Skin epidermis (tissue), 12 donors: Measurements from ENCODE around the gene CTNND2.
"Not testable (repeated sequence)": the region's sequence is repeated elsewhere in the genome, so short reads cannot be mapped to it uniquely, and the experiment has no call there.

Experiments
- H3K27ac ChIP-seq, 21 experiments: fragments of 200-600 bp; sonication (generic) in 11 of 21; one replicate each; pipeline ENCODE4 v1.5.0; 2020; ENCODE audit warnings: mild to moderate bottlenecking in 3 of 21, inconsistent platforms in 2 of 21, moderate library complexity in 2 of 21
- H3K4me3 ChIP-seq, 7 experiments: fragments of 200-600 bp; sonication (generic) in 2 of 7; one replicate each; pipeline ENCODE4 v1.5.0; 2020; ENCODE audit warnings: inconsistent platforms in 2 of 7, mild to moderate bottlenecking in 2 of 7, moderate library complexity in 1 of 7

The CTNND2 gene

DNA sequence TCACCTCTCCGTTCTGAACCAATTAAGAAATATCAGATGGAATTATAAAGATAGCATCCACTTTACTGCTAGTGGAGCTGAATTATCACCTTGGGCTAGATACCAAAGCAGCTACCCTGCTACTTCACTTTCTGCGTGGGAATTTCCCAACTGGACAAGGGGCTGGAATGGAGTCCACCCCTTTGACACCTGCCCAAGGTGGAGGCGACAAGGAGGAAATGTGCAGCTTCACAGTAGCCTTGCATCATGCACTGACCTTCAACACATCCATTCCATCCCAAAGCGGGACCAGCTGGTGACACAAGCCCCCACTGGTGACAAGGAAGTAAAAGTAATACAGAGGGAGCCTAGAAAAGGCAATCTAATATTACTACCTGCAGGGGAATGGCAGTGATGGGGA lies 30.7 kb downstream of the CTNND2 start:
- H3K4me3 ChIP-seq, result no peak overlapping the region
- H3K27ac ChIP-seq, result no peak overlapping the region

DNA sequence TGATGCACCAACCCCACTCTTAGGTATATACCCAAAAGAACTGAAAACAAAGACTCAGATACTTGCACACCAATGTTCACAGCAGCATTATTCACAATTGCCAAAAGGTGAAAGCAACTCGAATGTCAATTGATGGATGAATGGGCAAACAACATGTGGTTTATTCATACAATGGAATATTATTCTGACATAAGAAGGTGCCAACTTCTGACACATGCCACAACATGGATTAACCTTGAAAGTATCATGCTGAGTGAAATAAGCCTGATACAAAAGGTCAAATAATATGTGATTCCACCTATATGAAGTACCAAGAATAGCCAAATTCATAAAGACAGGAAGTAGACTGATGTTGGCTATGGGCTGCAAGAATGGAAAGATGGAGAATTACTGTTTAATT lies 35.0 kb downstream of the CTNND2 start:
- Histone ChIP-seq H3K27ac (no peak overlapping the region), H3K4me3 (no peak overlapping the region)

DNA sequence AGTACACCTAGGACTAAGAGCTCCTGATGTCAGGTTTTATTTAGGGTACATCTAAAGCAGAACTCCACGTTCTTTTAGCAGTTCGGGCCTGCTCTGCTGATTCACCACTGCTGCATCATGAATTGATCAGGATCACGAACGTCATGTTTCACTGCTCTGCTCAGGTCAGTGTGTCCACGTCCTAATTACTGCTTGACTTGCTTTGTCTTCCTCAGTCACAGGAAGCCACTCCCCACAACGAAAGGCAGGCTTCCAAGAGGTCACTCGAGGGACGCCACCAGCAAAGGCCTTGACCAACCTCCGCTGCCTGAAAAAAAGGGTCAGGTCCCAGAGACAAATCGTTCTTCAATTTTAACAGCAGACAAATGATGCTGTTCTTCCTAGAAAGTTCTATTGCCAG lies 40.3 kb downstream of the CTNND2 start:
- no peak overlapping the region for H3K4me3 ChIP-seq
- H3K27ac ChIP-seq, result no peak overlapping the region

DNA sequence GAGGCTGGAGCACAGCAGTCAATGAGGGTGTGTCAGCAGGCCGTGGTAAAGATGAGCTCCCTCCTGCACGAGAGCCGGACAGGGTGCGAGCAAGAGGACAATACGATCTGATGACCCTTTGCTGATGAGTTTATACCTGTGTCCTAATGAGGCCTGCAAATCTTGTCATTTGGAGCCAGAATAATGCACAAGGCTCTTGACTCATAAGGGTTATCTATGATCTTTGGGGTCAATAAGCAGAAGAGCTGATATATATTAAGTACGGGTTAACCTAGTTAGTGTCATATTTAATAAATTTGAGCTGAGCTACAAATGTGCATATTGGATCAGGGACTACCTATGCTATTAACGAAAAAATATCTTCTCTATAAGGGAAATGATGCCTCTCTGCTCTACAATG lies 46.9 kb downstream of the CTNND2 start:
- no peak overlapping the region for H3K4me3 ChIP-seq
- no peak overlapping the region for H3K27ac ChIP-seq

- H3K4me3 ChIP-seq, result no peak overlapping the region
Observed at GRCh38 chr5:11854936-11855335, 49.3 kb downstream of the CTNND2 start.

GRCh38 chr5:11853796-11854195 lies 50.5 kb downstream of the CTNND2 start:
- Histone ChIP-seq H3K4me3 (no peak overlapping the region), H3K27ac (no peak overlapping the region)

More at GRCh38 chr5:11854936-11855335, 49.3 kb downstream of the CTNND2 start:
- no peak overlapping the region for H3K27ac ChIP-seq

DNA sequence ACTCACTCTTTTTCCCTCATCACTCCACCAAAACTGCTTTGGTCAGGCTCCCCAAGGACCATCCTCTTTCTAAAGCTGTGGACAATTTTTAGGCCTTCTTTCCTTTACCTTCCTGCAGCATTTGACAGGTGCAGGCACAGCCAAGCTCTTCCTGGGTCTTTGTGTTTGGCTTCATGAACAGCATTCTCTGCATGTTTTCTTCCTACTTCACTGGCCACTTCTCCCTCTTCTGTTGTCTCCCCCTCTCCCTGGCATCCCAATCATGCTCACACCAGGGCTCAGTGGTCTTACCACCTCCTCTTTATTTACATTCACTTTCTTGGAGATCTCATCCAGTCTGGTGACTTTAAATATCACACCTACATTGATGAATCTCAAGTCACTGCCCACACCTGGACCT lies 51.1 kb downstream of the CTNND2 start:
- no peak overlapping the region for H3K4me3 ChIP-seq
- H3K27ac ChIP-seq, result no peak overlapping the region

DNA sequence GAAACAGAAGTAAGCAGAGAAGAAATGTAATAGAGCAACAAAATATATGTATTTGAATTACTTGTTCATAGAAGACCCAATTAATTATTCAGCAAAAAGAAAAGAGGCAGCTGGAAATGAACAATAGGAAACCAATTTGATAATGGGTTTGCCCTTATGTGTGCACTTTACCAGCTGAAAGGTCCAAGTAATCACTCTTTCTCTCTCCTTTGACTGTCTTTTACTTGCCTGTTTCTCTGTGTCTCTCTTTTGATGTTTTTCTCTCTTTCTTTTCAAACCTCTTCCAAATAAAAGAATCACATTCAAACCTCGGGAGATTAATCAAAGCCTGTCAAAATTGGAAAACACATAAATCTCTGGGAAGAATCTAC lies 51.5 kb downstream of the CTNND2 start:
- no peak overlapping the region for H3K4me3 ChIP-seq
- no peak overlapping the region for H3K27ac ChIP-seq

DNA sequence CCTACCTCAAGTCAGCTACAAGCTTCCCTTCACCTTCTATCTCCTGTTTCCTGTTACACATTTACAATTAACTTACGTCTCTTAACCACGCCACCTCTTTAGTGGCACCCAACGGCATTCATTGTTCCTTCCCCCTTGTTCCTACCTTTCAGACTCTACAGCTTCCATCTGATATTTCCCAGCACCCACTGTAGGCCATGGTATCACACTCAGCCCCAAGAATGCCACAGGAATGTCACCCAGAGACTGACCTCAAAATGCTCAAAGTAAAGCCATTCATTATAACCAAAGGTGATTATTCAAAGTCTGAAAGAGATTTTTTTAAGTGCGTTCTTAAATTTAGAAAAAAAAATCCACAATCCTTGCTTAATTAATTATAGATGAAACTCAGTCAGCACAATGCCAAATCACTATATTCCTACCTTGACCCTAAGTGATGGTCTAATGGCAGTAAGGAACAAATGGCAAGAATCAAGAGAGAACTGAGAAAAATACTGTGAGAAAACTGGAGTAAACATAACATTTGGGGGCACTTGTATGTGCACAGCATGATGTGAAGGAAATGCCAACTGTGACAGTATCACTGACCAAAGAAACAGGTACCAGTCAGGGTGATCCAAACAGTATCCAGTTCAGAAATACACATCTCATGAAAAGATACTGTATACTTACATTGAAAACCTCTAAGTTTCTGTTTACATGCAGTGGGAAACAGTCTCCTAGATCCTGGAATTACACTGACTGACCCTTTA lies 52.1 kb downstream of the CTNND2 start:
- Histone ChIP-seq H3K27ac (no peak overlapping the region), H3K4me3 (no peak overlapping the region)

DNA sequence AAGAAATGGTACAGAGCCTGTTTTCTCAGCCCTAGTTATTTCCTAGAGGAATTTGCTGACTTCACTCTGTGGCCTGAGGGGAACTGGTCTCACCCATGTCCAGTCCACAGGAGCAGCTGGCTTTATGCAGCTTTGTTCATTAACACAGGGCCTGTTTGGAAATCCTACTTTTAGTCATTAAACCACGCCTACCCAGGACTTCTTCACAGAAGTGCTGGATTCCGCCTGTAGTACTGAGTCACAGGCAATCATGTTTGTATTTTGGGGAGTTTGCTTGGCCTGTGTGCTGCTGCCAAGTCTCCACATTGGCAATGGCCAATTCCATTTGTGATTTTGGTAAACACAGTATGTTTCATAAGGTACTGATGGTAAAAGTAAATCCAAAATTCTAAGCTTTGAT lies 52.8 kb downstream of the CTNND2 start:
- Histone ChIP-seq H3K4me3 (no peak overlapping the region), H3K27ac (no peak overlapping the region)

GRCh38 chr5:11828566-11828965 lies 75.7 kb downstream of the CTNND2 start:
- not testable (repeated sequence) for H3K4me3 ChIP-seq, H3K27ac ChIP-seq

DNA sequence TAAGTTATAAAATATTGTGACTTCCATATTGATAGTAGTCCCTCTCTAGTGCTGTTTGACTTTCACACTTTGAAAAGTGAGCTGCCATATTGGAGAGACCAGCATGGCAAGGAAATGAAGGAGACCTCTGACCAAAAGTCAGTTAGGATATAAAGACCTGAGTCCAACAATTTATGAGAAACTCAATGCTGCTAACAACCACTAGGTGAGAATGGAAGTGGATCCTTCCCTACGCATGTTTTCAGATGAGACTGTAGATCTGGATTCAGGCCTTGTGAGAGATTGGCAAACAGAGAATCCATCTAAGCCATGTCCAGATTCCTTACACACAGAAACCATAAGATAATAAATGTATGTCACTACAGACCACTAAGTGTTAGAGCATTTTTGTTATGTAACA lies 81.6 kb downstream of the CTNND2 start:
- Histone ChIP-seq H3K4me3 (no peak overlapping the region), H3K27ac (no peak overlapping the region)

- no peak overlapping the region for H3K27ac ChIP-seq
- H3K4me3 ChIP-seq, result no peak overlapping the region
Observed at GRCh38 chr5:11815916-11816315, 88.3 kb downstream of the CTNND2 start.

DNA sequence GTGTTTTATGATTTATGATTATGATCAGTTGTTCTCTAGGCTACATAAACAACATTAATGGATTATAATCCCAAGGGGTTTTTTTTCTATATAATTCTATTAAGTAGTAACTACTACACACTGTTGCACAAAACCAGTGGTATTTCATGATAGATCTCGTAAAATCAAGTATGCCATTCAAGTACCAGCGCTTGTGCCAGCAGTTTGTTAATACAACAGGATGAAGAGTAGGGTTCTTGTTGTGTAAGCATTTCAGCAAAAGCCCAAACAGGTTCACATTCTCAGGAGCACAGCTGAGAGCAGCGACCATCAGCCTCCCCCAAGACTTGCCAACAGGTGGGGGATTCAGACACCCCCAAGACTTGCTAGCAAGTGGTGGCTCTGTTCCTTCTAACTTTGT lies 88.8 kb downstream of the CTNND2 start:
- H3K27ac ChIP-seq, result no peak overlapping the region
- H3K4me3 ChIP-seq, result no peak overlapping the region

DNA sequence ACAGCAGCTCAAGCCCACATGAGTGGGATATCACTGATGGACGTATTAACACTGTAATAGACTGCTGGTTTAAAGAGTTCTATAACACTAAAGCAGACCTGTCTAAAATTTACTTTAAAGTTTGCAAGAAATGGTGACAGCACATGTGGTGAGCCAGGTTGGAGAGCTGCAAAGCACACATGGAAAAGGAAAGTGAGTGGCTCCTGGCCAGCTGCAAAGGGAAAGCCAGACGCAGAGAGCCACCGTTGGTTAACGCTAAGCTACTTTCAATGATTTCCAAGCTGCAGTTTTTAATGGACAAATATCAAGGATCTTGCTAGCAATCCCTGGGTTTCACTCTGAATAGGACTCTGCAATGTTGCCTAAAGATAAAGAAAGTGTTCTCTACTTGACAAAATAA lies 89.9 kb downstream of the CTNND2 start:
- Histone ChIP-seq H3K4me3 (no peak overlapping the region), H3K27ac (no peak overlapping the region)

GRCh38 chr5:11809407-11809806 lies 94.8 kb downstream of the CTNND2 start:
- Histone ChIP-seq H3K4me3 (no peak overlapping the region), H3K27ac (no peak overlapping the region)

DNA sequence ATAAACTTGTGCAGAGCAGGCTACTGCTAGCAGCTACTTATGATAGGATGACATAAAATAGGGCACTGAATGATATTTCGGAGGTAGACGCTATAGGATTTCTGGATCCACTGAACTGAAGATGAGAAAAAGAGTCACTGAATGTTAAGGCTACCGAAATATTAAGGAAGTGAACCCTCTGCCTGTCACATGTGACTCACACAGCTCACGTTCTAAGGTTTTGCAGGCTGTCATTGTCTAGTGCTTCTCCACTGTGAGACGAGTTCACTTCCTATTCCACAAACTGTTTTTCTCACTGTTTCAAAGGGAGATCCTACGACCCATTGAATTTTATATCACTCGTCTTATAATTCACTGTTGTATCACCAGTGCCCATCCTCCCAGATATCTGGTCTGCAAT lies 100.8 kb downstream of the CTNND2 start:
- Histone ChIP-seq H3K27ac (no peak overlapping the region), H3K4me3 (no peak overlapping the region)

- no peak overlapping the region for H3K4me3 ChIP-seq
- H3K27ac ChIP-seq, result no peak overlapping the region
Observed at GRCh38 chr5:11801061-11801460, 103.2 kb downstream of the CTNND2 start.

DNA sequence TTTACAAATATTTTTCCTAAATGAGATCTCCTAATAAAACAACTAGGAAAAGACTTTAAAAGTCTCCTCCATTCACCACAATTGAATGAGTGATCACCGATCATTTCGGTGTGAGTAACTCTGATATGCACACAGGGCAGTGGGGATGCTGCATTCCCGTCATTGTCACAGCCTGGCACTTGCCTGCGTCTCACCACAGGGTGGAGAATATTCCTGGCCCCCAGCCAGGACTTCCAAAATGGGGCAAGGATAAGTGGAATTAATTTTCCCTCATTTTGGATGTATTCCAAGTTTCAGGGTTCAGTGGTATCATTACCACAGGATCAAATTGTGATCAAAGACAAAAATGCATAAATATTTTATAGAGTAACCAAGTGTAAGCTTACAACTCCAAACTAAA lies 107.1 kb downstream of the CTNND2 start:
- Histone ChIP-seq H3K4me3 (no peak overlapping the region), H3K27ac (no peak overlapping the region)

- H3K4me3 ChIP-seq, result no peak overlapping the region
- H3K27ac ChIP-seq, result no peak overlapping the region
Observed at GRCh38 chr5:11793396-11793795, 110.8 kb downstream of the CTNND2 start.

- H3K4me3 ChIP-seq, result no peak overlapping the region
- no peak overlapping the region for H3K27ac ChIP-seq
Observed at GRCh38 chr5:11792621-11793020, 111.6 kb downstream of the CTNND2 start.

DNA sequence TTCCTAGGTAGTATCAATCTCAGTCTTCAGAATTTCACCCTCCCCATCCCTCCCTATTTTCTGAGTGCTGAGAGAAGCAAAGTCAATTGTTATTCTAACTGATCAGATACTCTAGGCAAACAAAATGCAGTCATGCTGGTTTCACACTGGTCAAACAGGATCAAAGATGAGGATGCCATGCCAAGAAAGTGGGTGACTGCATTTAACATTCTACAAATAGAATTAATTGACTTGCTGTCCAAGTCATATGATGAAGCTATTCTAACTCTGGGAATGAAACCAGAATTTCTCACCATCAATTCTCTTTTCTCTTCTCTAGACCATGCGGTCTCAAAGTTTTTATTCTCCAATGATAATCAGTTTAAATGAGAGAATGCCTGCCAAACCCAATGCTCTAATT lies 112.5 kb downstream of the CTNND2 start:
- Histone ChIP-seq H3K4me3 (no peak overlapping the region), H3K27ac (no peak overlapping the region)
